H1 (cell line): ENCODE data around the gene PLAC1. TPM values are rescaled to one million over a fixed set of nuclear protein-coding genes. Genes with fewer than 3 reads are reported as not detected.

ENCODE experiments used
- CTCF ChIA-PET: fragments of 300-600 bp; sonication (Branson Sonifier 250); formaldehyde crosslinking; loops from one replicate; lab custom pipeline; 2021; ENCODE audit not compliant: partially characterized antibody; lab: Charles Lee
- POLR2A ChIA-PET: fragments of 300-600 bp; sonication (Branson Sonifier 250); formaldehyde crosslinking; loops from one replicate; lab custom pipeline; 2021; ENCODE audit warnings: inconsistent platforms; ENCODE audit not compliant: partially characterized antibody; lab: Charles Lee
- DNase-seq, 2 experiments: peaks; one replicate each; pipeline versions ENCODE4 v3.0.0 to v3.0.0-alpha.2; 2010 to 2022; ENCODE audit warnings: low spot score in 2 of 2, low read depth in 1 of 2, mixed read lengths in 1 of 2
- FAIRE-seq: peaks from 2 replicates; lab custom pipeline; 2011; peaks lifted over from hg19 to GRCh38; lab: Jason Lieb, UNC
- H2AFZ ChIP-seq: 2 replicates; pipeline ENCODE4 v1.8.1; 2012; ENCODE audit warnings: low read length, inconsistent platforms
- H2AK5ac ChIP-seq: 2 replicates; pipeline ENCODE4 v1.6.1; 2013; ENCODE audit warnings: low read depth, low read length
- H2BK120ac ChIP-seq: replicated peaks from 2 replicates; pipeline ENCODE3; 2013; ENCODE audit warnings: low read depth, low read length, inconsistent platforms
- H2BK12ac ChIP-seq: 2 replicates; pipeline ENCODE4 v1.6.1; 2013; ENCODE audit warnings: low read depth, low read length
- H2BK15ac ChIP-seq: 2 replicates; pipeline ENCODE4 v1.6.1; 2013; ENCODE audit warnings: low read length
- H2BK20ac ChIP-seq: 2 replicates; pipeline ENCODE4 v1.6.1; 2013; ENCODE audit warnings: low read length
- H2BK5ac ChIP-seq: 2 replicates; pipeline ENCODE4 v1.6.1; 2013; ENCODE audit warnings: low read depth, low read length
- H3K14ac ChIP-seq: 2 replicates; pipeline ENCODE4 v1.6.1; 2013; ENCODE audit warnings: inconsistent platforms; ENCODE audit not compliant: insufficient read length
- H3K18ac ChIP-seq: 2 replicates; pipeline ENCODE4 v1.6.1; 2013; ENCODE audit warnings: low read length; ENCODE audit errors: extremely low read depth
- H3K23ac ChIP-seq: 2 replicates; pipeline ENCODE4 v1.6.1; 2013; ENCODE audit warnings: inconsistent platforms; ENCODE audit not compliant: insufficient read length
- H3K23me2 ChIP-seq: 2 replicates; pipeline ENCODE4 v1.6.1; 2013; ENCODE audit warnings: low read depth, low read length
- H3K27ac ChIP-seq: 2 replicates; pipeline ENCODE4 v1.6.1; 2011; ENCODE audit warnings: low read depth, low read length, inconsistent platforms
- H3K27me3 ChIP-seq, 4 experiments: replicated peaks in 1 of 4; 1 replicate in 1 of 4; 2 replicates in 3 of 4; pipeline versions ENCODE4 v1.6.1 to v1.8.1; 2011 to 2013; ENCODE audit warnings: low read length in 3 of 4, mild to moderate bottlenecking in 3 of 4, inconsistent platforms in 2 of 4, mixed read lengths in 2 of 4, moderate library complexity in 1 of 4; ENCODE audit not compliant: control insufficient read depth in 3 of 4, insufficient read depth in 3 of 4; ENCODE audit errors: extremely low read depth in 1 of 4
- H3K36me3 ChIP-seq, 4 experiments: 2 replicates each; pipeline versions ENCODE4 v1.6.1 to v1.8.1; 2011 to 2013; ENCODE audit warnings: mild to moderate bottlenecking in 4 of 4, low read length in 3 of 4, moderate library complexity in 2 of 4, control low read depth in 1 of 4, inconsistent platforms in 1 of 4; ENCODE audit not compliant: insufficient read depth in 4 of 4, control insufficient read depth in 2 of 4
- H3K4ac ChIP-seq: replicated peaks from 2 replicates; pipeline ENCODE3; 2013; ENCODE audit warnings: low read length, low read depth, mixed read lengths, inconsistent platforms; ENCODE audit not compliant: insufficient read length
- H3K4me1 ChIP-seq, 4 experiments: replicated peaks in 1 of 4; 1 replicate in 1 of 4; 2 replicates in 3 of 4; pipeline versions ENCODE4 v1.6.1 to v1.8.1; 2011 to 2013; ENCODE audit warnings: low read length in 3 of 4, inconsistent platforms in 2 of 4, mixed read lengths in 1 of 4; ENCODE audit not compliant: insufficient read depth in 4 of 4, control insufficient read depth in 3 of 4
- H3K4me2 ChIP-seq, 2 experiments: 2 replicates each; pipeline versions ENCODE4 v1.6.1 to v1.8.1; 2011 to 2013; ENCODE audit warnings: low read depth in 2 of 2, low read length in 2 of 2, control low read depth in 1 of 2, inconsistent platforms in 1 of 2, mild to moderate bottlenecking in 1 of 2; ENCODE audit not compliant: insufficient read depth in 1 of 2
- H3K4me3 ChIP-seq, 4 experiments: fragments of 200-600, 300-600 bp in 1 of 4; sonication (generic), shearing (Covaris generic), sonication (Bioruptor Twin) in 1 of 4; 2 replicates each; pipeline versions ENCODE4 v1.5.1 to v1.8.1; 2011 to 2016; ENCODE audit warnings: low read length in 4 of 4, low read depth in 3 of 4, control low read depth in 2 of 4, inconsistent platforms in 2 of 4, mild to moderate bottlenecking in 2 of 4, mixed read lengths in 1 of 4, moderate library complexity in 1 of 4; ENCODE audit not compliant: insufficient read depth in 2 of 4; ENCODE audit errors: extremely low read depth in 1 of 4
- H3K56ac ChIP-seq: replicated peaks from 2 replicates; pipeline ENCODE3; 2013; ENCODE audit warnings: low read depth, mild to moderate bottlenecking, mixed read lengths, low read length, inconsistent platforms; ENCODE audit not compliant: insufficient read length
- H3K79me1 ChIP-seq: 2 replicates; pipeline ENCODE4 v1.6.1; 2013; ENCODE audit warnings: low read depth, low read length, control low read depth
- H3K79me2 ChIP-seq, 2 experiments: 2 replicates each; pipeline versions ENCODE4 v1.6.1 to v1.8.1; 2012 to 2013; ENCODE audit warnings: low read length in 2 of 2, mild to moderate bottlenecking in 2 of 2, inconsistent platforms in 1 of 2; ENCODE audit not compliant: insufficient read depth in 2 of 2, control insufficient read depth in 1 of 2
- H3K9ac ChIP-seq, 4 experiments: replicated peaks in 1 of 4; 1 replicate in 1 of 4; 2 replicates in 3 of 4; pipeline versions ENCODE4 v1.6.1 to v1.8.1; 2011 to 2013; ENCODE audit warnings: low read depth in 3 of 4, low read length in 3 of 4, control low read depth in 2 of 4, mild to moderate bottlenecking in 2 of 4, moderate library complexity in 2 of 4, inconsistent platforms in 1 of 4; ENCODE audit errors: extremely low read depth in 1 of 4
- H3K9me3 ChIP-seq, 2 experiments: 2 replicates each; pipeline versions ENCODE4 v1.6.1 to v1.8.1; 2012 to 2013; ENCODE audit warnings: mild to moderate bottlenecking in 2 of 2, moderate library complexity in 2 of 2, control low read depth in 1 of 2, inconsistent platforms in 1 of 2, low read depth in 1 of 2, low read length in 1 of 2, mixed read lengths in 1 of 2; ENCODE audit not compliant: insufficient read depth in 2 of 2
- H4K20me1 ChIP-seq, 2 experiments: replicated peaks in 1 of 2; 2 replicates each; pipeline versions ENCODE3 to v1.8.1; 2011 to 2013; ENCODE audit warnings: inconsistent platforms in 2 of 2, low read length in 2 of 2, mild to moderate bottlenecking in 1 of 2; ENCODE audit not compliant: insufficient read depth in 2 of 2, control insufficient read depth in 1 of 2
- H4K5ac ChIP-seq: 2 replicates; pipeline ENCODE4 v1.6.1; 2013; ENCODE audit warnings: low read length, low read depth, mixed read lengths, inconsistent platforms; ENCODE audit not compliant: insufficient read length
- H4K8ac ChIP-seq: 2 replicates; pipeline ENCODE4 v1.8.0; 2013; ENCODE audit warnings: mild to moderate bottlenecking, moderate library complexity, low read length, inconsistent platforms; ENCODE audit not compliant: insufficient read depth; ENCODE audit errors: extremely low read depth
- H4K91ac ChIP-seq: replicated peaks from 2 replicates; pipeline ENCODE3; 2013; ENCODE audit warnings: low read length, mixed read lengths, inconsistent platforms; ENCODE audit not compliant: insufficient read length
- CBX5 ChIP-seq: fragments of 300-800, 300-1000 bp; sonication (generic); IDR thresholded peaks from 2 replicates; pipeline ENCODE4 v1.7.1; 2016; ENCODE audit warnings: antibody characterized with exemption, low read length, low read depth
- CHD1 ChIP-seq: IDR thresholded peaks from 2 replicates; pipeline ENCODE4 v1.6.1; 2012; ENCODE audit warnings: low read depth, low read length, improper control_type of control experiment
- EGR1 ChIP-seq: IDR thresholded peaks from 2 replicates; pipeline ENCODE4 v1.6.1; 2011; ENCODE audit warnings: low read depth, low read length, borderline replicate concordance
- GABPA ChIP-seq: IDR thresholded peaks from 2 replicates; pipeline ENCODE4 v1.6.1; 2011; ENCODE audit warnings: mild to moderate bottlenecking, low read length, moderate library complexity, borderline replicate concordance; ENCODE audit not compliant: insufficient read depth
- PHF8 ChIP-seq: fragments of 200-600 bp; sonication (generic); conservative IDR thresholded peaks from 2 replicates; pipeline ENCODE4 v1.7.1; 2012; ENCODE audit warnings: low read depth, mild to moderate bottlenecking, inconsistent platforms, low read length, moderate library complexity
- RAD21 ChIP-seq, 2 experiments: IDR thresholded peaks in 1 of 2; conservative IDR thresholded peaks in 1 of 2; 2 replicates each; pipeline ENCODE4 v1.6.1; 2011; ENCODE audit warnings: low read depth in 2 of 2, low read length in 2 of 2, improper control_type of control experiment in 1 of 2, inconsistent platforms in 1 of 2, mild to moderate bottlenecking in 1 of 2, moderate library complexity in 1 of 2
- RFX5 ChIP-seq: IDR thresholded peaks from 2 replicates; pipeline ENCODE4 v1.6.1; 2011; ENCODE audit warnings: low read depth, low read length, improper control_type of control experiment, borderline replicate concordance
- RXRA ChIP-seq: IDR thresholded peaks from 2 replicates; pipeline ENCODE4 v1.6.1; 2011; ENCODE audit warnings: low read depth, mild to moderate bottlenecking, low read length, moderate library complexity; ENCODE audit not compliant: insufficient read depth
- TAF1 ChIP-seq: IDR thresholded peaks from 2 replicates; pipeline ENCODE4 v1.6.1; 2011; ENCODE audit warnings: mild to moderate bottlenecking, low read depth, low read length
- whole genome bisulfite sequencing, 2 experiments: shearing (Covaris generic) in 1 of 2; methylation state at CpG; one replicate each; pipeline versions ENCODE4 v1.1.6 to v1.1.7; 2013 to 2015; ENCODE audit warnings: low lambda C conversion rate in 2 of 2, mixed read lengths in 2 of 2, inconsistent platforms in 1 of 2, low coverage in 1 of 2, missing lambda C conversion rate in 1 of 2; ENCODE audit not compliant: insufficient replicate concordance in 2 of 2, insufficient coverage in 1 of 2, insufficient read length in 1 of 2; ENCODE audit errors: extremely low coverage in 1 of 2, missing lambda C conversion rate in 1 of 2; 5-methylcytosine and 5-hydroxymethylcytosine counted together
- polyA plus RNA-seq, 7 experiments: library from polyadenylated mRNA; depleted of rRNA in 3 of 7; stranded (reverse) in 5 of 7; unstranded in 2 of 7; fragments of >200 nt in 5 of 7; fragments of 200-250 nt in 2 of 7; gene quantifications; 1 replicate in 5 of 7; 2 replicates in 1 of 7; 4 replicates in 1 of 7; pipeline versions ENCODE4 v1.2.1 to v1.2.3, GENCODE V29; 2011 to 2013; ENCODE audit warnings: missing spikeins in 2 of 7, mixed read lengths in 2 of 7
- total RNA-seq: library from RNA; stranded (reverse); fragmentation: NEBNext Ultra II Directional; extraction: Animal tissue kit (Norgen Biotek cat#: 25700); gene quantifications from 2 replicates; pipeline ENCODE4 v1.2.1, GENCODE V29; 2021

The PLAC1 gene
- total and polyA plus RNA-seq, 2 of the 8 experiments (the other 6 are each of a cell fraction or from before 2014, with no cell fraction given) = 1.8 TPM; not detected in 1

GRCh38 chrX:134650701-134651100 is 7.6 kb downstream of the PLAC1 start:
- POLR2A ChIA-PET = interaction anchor here (0.6 kb wide), 1 partner anchor 324 kb away, joined by 3 read pairs; no protein-coding TSS in a partner anchor
- no peak for FAIRE-seq

More at GRCh38 chrX:134650701-134651100, 7.6 kb downstream of the PLAC1 start:
- Histone ChIP-seq H3K27ac (no peak overlapping the region), H4K20me1 (no peaks in the 10 kb centered on the region), H4K91ac (no peak overlapping the region), H3K4me3 (no peak overlapping the region), H3K23me2 (no peaks in the 10 kb centered on the region; the same call in 1 of the 2 replicates), H3K4me2 (no peak overlapping the region), H3K9me3 (no peaks in the 10 kb centered on the region), H2BK15ac (no peak overlapping the region), H2BK20ac (no peak overlapping the region), H3K56ac (no peak overlapping the region), H4K5ac (no peak overlapping the region), H3K4me1 (no peaks in the 10 kb centered on the region), H3K79me2 (no peaks in the 10 kb centered on the region), H2BK5ac (no peak overlapping the region), H3K23ac (no peak overlapping the region), H4K8ac (no peak overlapping the region), H3K27me3 (no peaks in the 10 kb centered on the region), H2BK12ac (no peak overlapping the region), H3K4ac (no peak overlapping the region), H3K14ac (no peak overlapping the region), H2BK120ac (no peak overlapping the region), H3K36me3 (no peaks in the 10 kb centered on the region), H2AK5ac (no peak overlapping the region), H2AFZ (no peak overlapping the region), H3K9ac (no peak overlapping the region), H3K79me1 (no peaks in the 10 kb centered on the region), H3K18ac (no peak overlapping the region)
- DNase-seq = no peak
- WGBS, 2 experiments = 100% methylated on average over 1 of the region's 6 CpGs; no CpG with 5 or more reads in 1 of the 2 experiments
- CTCF ChIA-PET = interaction anchor here (1.2 kb wide), 1 partner anchor 15 kb away, joined by 3 read pairs; no protein-coding TSS in a partner anchor
- TF ChIP-seq TAF1 (no peak), GABPA (no peak), EGR1 (no peak), PHF8 (no peak), CBX5 (no peak), RXRA (no peak), RAD21 (IDR thresholded peaks at IDR 0.05 in 1 of 2, conservative IDR thresholded peaks at IDR 0.05 in 1 of 2; ENCODE audit: low read depth in 2 of 2, low read length in 2 of 2) (no peak), CHD1 (no peak), RFX5 (no peak)
